ENCODE results near the gene TEX48.

Gene TEX48

GRCh38 chr9:114633438-114634089 is 48.4 kb downstream of the TEX48 start:
- Histone ChIP-seq H3K36me3 (ENCODE audit: low read depth) (peaks cover 19% of the 10 kb centered on the region; the same call in 1 of the 2 replicates), H3K27ac (ENCODE audit: poor library complexity, severe bottlenecking) (no peak overlapping the region), H3K27me3 (ENCODE audit: insufficient read depth, poor library complexity, severe bottlenecking) (no peaks in the 10 kb centered on the region), H3K9me3 (ENCODE audit: severe bottlenecking) (no peaks in the 10 kb centered on the region), H3K4me3 (ENCODE audit: severe bottlenecking) (no peak overlapping the region), H3K4me1 (ENCODE audit: insufficient read depth, poor library complexity, severe bottlenecking) (no peaks in the 10 kb centered on the region)
- ATAC-seq (ENCODE audit: low read depth) (no peak), DNase-seq (ENCODE audit: low spot score) (no peak)
- no peak for TF ChIP-seq CTCF (IDR thresholded peaks at IDR 0.05; ENCODE audit: poor library complexity, severe bottlenecking)

- no peak for ATAC-seq (ENCODE audit: low read depth)
- Histone ChIP-seq H3K27me3 (ENCODE audit: insufficient read depth, poor library complexity, severe bottlenecking) (no peaks in the 10 kb centered on the region), H3K4me1 (ENCODE audit: insufficient read depth, poor library complexity, severe bottlenecking) (no peaks in the 10 kb centered on the region), H3K36me3 (ENCODE audit: low read depth) (peaks cover 28% of the 10 kb centered on the region), H3K9me3 (ENCODE audit: severe bottlenecking) (no peaks in the 10 kb centered on the region), H3K27ac (ENCODE audit: poor library complexity, severe bottlenecking) (no peak overlapping the region), H3K4me3 (ENCODE audit: severe bottlenecking) (no peak overlapping the region)
- DNase-seq (ENCODE audit: low spot score) = no peak
- TF ChIP-seq CTCF (IDR thresholded peaks at IDR 0.05; ENCODE audit: poor library complexity, severe bottlenecking) = no peak
Measured at GRCh38 chr9:114631166-114631565, 50.8 kb downstream of the TEX48 start.

- Histone ChIP-seq H3K9me3 (ENCODE audit: severe bottlenecking) (no peaks in the 10 kb centered on the region), H3K27me3 (ENCODE audit: insufficient read depth, poor library complexity, severe bottlenecking) (no peaks in the 10 kb centered on the region), H3K4me3 (ENCODE audit: severe bottlenecking) (no peak overlapping the region), H3K36me3 (ENCODE audit: low read depth) (peaks cover 28% of the 10 kb centered on the region), H3K27ac (ENCODE audit: poor library complexity, severe bottlenecking) (no peak overlapping the region), H3K4me1 (ENCODE audit: insufficient read depth, poor library complexity, severe bottlenecking) (no peaks in the 10 kb centered on the region)
- ATAC-seq (ENCODE audit: low read depth) = no peak
- DNase-seq (ENCODE audit: low spot score) = no peak
- TF ChIP-seq CTCF (IDR thresholded peaks at IDR 0.05; ENCODE audit: poor library complexity, severe bottlenecking) = no peak
Measured at GRCh38 chr9:114629563-114630090, 52.4 kb downstream of the TEX48 start.

GRCh38 chr9:114627553-114627952 is 54.4 kb downstream of the TEX48 start:
- H3K27me3 ChIP-seq (ENCODE audit: insufficient read depth, poor library complexity, severe bottlenecking) = no peaks in the 10 kb centered on the region
- H3K9me3 ChIP-seq (ENCODE audit: severe bottlenecking) = no peaks in the 10 kb centered on the region
- ATAC-seq (ENCODE audit: low read depth) = no peak
- no peak overlapping the region for H3K27ac ChIP-seq (ENCODE audit: poor library complexity, severe bottlenecking)
- H3K4me1 ChIP-seq (ENCODE audit: insufficient read depth, poor library complexity, severe bottlenecking) = no peaks in the 10 kb centered on the region
- TF ChIP-seq CTCF (IDR thresholded peaks at IDR 0.05; ENCODE audit: poor library complexity, severe bottlenecking) = no peak
- H3K36me3 ChIP-seq (ENCODE audit: low read depth) = peaks cover 28% of the 10 kb centered on the region
- no peak for DNase-seq (ENCODE audit: low spot score)
- H3K4me3 ChIP-seq (ENCODE audit: severe bottlenecking) = no peak overlapping the region

- no peak overlapping the region for H3K4me3 ChIP-seq (ENCODE audit: severe bottlenecking)
- H3K9me3 ChIP-seq (ENCODE audit: severe bottlenecking) = no peaks in the 10 kb centered on the region
- no peak for DNase-seq (ENCODE audit: low spot score)
- H3K4me1 ChIP-seq (ENCODE audit: insufficient read depth, poor library complexity, severe bottlenecking) = no peaks in the 10 kb centered on the region
- H3K27ac ChIP-seq (ENCODE audit: poor library complexity, severe bottlenecking) = no peak overlapping the region
- no peaks in the 10 kb centered on the region for H3K27me3 ChIP-seq (ENCODE audit: insufficient read depth, poor library complexity, severe bottlenecking)
- ATAC-seq (ENCODE audit: low read depth) = no peak
- TF ChIP-seq CTCF (IDR thresholded peaks at IDR 0.05; ENCODE audit: poor library complexity, severe bottlenecking) = no peak
- H3K36me3 ChIP-seq (ENCODE audit: low read depth) = peaks cover 25% of the 10 kb centered on the region
Measured at GRCh38 chr9:114626415-114627020, 55.5 kb downstream of the TEX48 start.
